KOPT-K1 (cell line): ENCODE measurements around the gene TDRD10.

ENCODE experiments used
- H3K27ac ChIP-seq: fragments of 200-600 bp; sonication (generic); 2 replicates; pipeline ENCODE4 v1.5.1; 2016; ENCODE audit warnings: antibody characterized with exemption, mild to moderate bottlenecking, low read depth, low read length; ENCODE audit not compliant: poor library complexity, severe bottlenecking
- H3K36me3 ChIP-seq: fragments of 200-600 bp; sonication (generic); 2 replicates; pipeline ENCODE4 v1.5.1; 2017; ENCODE audit warnings: antibody characterized with exemption, mild to moderate bottlenecking, low read length, moderate library complexity; ENCODE audit not compliant: insufficient read depth
- H3K9me3 ChIP-seq: fragments of 200-600 bp; sonication (generic); 2 replicates; pipeline ENCODE4 v1.5.1; 2017; ENCODE audit warnings: antibody characterized with exemption, low read length, mild to moderate bottlenecking; ENCODE audit not compliant: insufficient read depth, poor library complexity, severe bottlenecking

TDRD10 gene

GRCh38 chr1:154550657-154551056, 48.6 kb downstream of the TDRD10 start:
- Histone ChIP-seq H3K9me3 (no peaks in the 10 kb centered on the region), H3K36me3 (peaks cover 77% of the 10 kb centered on the region), H3K27ac (no peak overlapping the region)

- no peaks in the 10 kb centered on the region for H3K9me3 ChIP-seq
- peaks cover 85% of the 10 kb centered on the region for H3K36me3 ChIP-seq
- no peak overlapping the region for H3K27ac ChIP-seq
Measured at GRCh38 chr1:154551474-154551873, 49.5 kb downstream of the TDRD10 start.

GRCh38 chr1:154552036-154552435, 50.0 kb downstream of the TDRD10 start:
- Histone ChIP-seq H3K27ac (no peak overlapping the region), H3K36me3 (peaks cover 87% of the 10 kb centered on the region), H3K9me3 (no peaks in the 10 kb centered on the region)

- H3K36me3 ChIP-seq, result peaks cover 82% of the 10 kb centered on the region
- H3K27ac ChIP-seq, result no peak overlapping the region
- H3K9me3 ChIP-seq, result no peaks in the 10 kb centered on the region
Measured at GRCh38 chr1:154553056-154554030, 51.3 kb downstream of the TDRD10 start.

- Histone ChIP-seq H3K27ac (no peak overlapping the region), H3K36me3 (peaks cover 52% of the 10 kb centered on the region), H3K9me3 (no peaks in the 10 kb centered on the region)
Measured at GRCh38 chr1:154556422-154556821, 54.4 kb downstream of the TDRD10 start.

GRCh38 chr1:154557248-154557938, 55.4 kb downstream of the TDRD10 start:
- Histone ChIP-seq H3K27ac (peak overlapping the region; percentile 74), H3K9me3 (no peaks in the 10 kb centered on the region), H3K36me3 (peaks cover 43% of the 10 kb centered on the region)

GRCh38 chr1:154557939-154558719, 56.1 kb downstream of the TDRD10 start, which contains the start of gene UBE2Q1:
UBE2Q1 (minus strand) TSS chr1:154558662; CDS start chr1:154558553, 109 bp downstream.
- peaks cover 35% of the 10 kb centered on the region for H3K36me3 ChIP-seq
- peak within 1 kb of the TSS; percentile 74 for H3K27ac ChIP-seq
- no peaks in the 10 kb centered on the region for H3K9me3 ChIP-seq

- Histone ChIP-seq H3K27ac (peak overlapping the region; percentile 74), H3K9me3 (no peaks in the 10 kb centered on the region), H3K36me3 (peaks cover 28% of the 10 kb centered on the region)
Measured at GRCh38 chr1:154558720-154559465, 56.9 kb downstream of the TDRD10 start.

- Histone ChIP-seq H3K36me3 (peaks cover 21% of the 10 kb centered on the region), H3K27ac (peak overlapping the region; percentile 74), H3K9me3 (no peaks in the 10 kb centered on the region)
Measured at GRCh38 chr1:154559466-154560044, 57.5 kb downstream of the TDRD10 start.

GRCh38 chr1:154565876-154566275, 63.9 kb downstream of the TDRD10 start:
- Histone ChIP-seq H3K9me3 (no peaks in the 10 kb centered on the region), H3K36me3 (no peaks in the 10 kb centered on the region), H3K27ac (no peak overlapping the region)

GRCh38 chr1:154567386-154568156, 65.6 kb downstream of the TDRD10 start, which contains the start of gene CHRNB2:
CHRNB2 (plus strand) TSS chr1:154567778; CDS start chr1:154568045, 267 bp downstream.
- no peak within 1 kb of the TSS for H3K27ac ChIP-seq
- H3K9me3 ChIP-seq, result no peaks in the 10 kb centered on the region

GRCh38 chr1:154568157-154568815, 66.3 kb downstream of the TDRD10 start:
- no peak overlapping the region for H3K27ac ChIP-seq
- no peaks in the 10 kb centered on the region for H3K36me3 ChIP-seq
- no peaks in the 10 kb centered on the region for H3K9me3 ChIP-seq

More at GRCh38 chr1:154567386-154568156, 65.6 kb downstream of the TDRD10 start, which contains the start of gene CHRNB2:
- no peaks in the 10 kb centered on the region for H3K36me3 ChIP-seq
